Measurements from ENCODE around the gene PLA1A.

PLA1A gene

DNA sequence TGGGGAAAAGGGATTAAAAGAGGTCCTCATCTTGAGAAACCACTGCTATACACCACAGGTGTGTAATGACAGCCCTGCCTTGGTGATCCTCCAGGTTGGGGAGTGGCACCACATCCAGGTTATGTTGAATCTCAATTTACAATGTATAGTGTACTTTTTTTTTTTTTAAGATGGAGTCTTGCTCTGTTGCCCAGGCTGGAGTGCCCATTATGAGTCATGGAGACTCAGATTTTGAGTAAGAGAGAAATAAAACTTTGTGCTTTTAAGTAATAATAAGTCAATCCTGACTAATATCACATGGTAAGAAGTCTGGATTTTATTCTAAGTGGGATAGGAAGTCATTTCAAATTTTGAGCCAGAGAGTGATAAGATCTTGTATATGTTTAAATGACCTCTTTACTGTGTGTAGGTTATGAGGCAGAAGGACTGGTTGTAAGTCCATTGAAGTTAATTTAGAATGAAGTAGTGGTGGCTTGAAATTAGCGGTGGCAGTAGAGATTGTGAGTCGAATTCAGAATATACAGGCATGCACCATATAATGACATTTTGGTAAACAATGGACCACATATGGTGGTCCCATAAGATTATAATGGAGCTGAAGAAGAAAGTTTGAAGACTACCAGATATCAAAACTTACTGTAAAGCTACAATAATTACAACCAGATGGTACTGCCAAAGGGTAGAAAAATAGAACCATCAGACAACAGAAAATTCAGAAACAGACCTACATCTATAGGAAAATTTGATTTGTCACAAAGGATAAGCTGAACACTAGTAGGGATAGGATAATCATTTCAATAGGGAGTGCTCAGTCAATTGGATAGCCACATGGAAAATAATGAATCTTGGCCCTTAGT lies 42.0 kb downstream of the PLA1A start:
- DNase-seq, result no peak

DNA sequence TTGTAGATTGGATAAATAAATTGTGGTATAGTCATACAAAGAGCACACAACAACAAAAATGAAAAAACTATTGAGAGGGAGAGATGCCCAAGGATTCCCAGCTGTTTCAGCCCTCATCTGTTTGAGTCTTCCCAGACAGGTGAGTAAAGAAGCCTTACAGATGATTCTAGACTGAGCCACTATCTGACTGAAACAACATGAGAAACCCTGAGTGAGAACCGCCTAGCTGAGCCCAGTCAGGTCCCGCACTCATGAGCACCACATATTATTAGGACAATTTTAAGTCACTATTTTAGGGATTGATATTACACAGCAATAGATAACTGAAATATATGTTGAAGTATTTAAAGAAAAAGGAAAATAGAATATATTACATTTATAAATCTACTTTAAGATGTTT lies 43.7 kb downstream of the PLA1A start:
- DNase-seq, result no peak

DNA sequence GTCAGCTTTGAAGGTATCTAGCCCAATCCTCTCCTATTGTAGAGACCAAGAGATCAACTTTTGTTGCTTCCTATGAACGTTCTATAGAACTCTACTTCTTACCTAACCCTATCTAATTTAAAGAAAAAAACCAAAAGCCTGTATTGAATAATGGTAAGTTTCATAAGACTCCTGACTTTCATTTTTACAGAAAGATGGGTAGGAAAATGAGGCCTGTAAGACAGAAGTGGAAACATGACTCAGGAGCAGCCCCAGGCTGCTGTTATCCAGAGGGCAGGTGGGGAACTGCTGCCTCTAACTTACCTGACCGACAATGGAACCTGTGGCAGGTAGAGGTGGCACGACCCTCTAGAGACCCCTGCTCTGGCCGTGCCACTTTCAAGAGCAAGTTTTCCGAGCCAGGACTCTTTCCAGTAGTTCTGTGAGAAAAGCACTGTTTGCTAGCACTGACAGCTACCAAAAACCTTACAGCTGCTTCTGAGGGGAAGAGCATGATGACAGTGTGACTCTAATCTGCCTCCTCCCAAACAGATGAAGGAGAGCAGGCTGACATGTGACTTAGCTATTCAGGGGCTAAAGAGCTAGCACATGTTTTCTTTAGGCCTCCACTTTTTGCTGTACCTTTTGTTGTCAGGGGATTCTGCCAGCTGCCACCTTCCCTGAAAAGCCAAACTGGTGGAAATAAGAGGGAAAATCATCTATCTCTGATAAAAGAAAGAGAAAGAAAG lies 45.2 kb downstream of the PLA1A start:
- DNase-seq, result no peak

DNA sequence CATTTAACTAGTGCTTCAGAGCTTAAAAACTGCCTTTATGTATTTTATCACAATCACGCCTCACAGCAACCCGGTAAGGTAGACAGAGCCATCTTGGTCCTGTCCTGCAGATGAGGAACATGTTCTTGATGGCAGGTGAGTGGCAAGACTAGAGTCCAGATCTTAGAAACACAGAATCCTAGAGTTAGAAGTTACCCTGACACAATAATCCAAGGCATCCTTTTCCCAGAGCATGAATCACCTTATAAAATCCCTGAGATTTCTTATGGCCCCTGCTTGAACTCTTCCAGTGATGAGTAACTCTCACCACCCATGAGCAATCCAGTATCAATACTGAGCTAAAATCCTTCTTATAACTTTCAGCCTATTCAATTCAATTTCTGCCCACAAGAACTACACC lies 45.8 kb downstream of the PLA1A start:
- no peak for DNase-seq

DNA sequence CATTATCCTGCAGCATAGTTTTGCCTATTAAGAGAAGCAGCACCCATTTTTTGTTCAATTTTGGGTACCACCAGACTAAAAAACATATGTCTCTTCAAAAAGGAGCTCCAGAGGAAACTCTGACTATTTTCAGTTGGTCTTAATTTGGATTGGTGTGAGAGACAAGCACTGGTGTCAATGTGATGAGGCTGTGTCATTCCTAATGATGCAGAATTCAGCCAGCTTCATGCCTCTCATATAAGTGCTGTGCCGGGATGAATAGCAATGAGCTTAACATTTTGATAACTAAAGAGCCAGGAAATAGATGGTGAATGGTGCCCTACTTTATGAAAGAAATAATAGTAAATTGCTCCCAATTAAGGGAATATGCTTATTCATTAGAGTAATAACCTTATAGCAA lies 46.8 kb downstream of the PLA1A start:
- no peak for DNase-seq

DNA sequence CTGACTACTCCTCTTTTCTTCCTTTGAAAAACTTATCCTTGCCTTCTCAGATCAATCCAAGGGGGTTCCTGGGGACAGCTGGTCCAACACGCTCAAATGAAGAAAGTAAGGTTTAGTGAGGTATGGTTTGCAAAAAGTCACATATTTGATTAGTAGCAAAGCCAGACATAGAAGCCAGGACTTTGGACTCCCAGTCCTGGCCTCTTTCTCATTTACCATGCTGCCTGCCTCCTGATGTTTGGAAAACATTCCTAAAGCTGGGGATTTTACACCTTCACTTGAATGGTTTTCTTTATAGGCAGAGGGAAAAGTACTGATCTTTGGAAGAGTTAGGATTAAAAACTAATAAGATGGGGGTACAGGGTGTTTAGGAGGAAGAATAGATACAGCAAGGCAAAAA lies 48.1 kb downstream of the PLA1A start:
- DNase-seq, result no peak

DNA sequence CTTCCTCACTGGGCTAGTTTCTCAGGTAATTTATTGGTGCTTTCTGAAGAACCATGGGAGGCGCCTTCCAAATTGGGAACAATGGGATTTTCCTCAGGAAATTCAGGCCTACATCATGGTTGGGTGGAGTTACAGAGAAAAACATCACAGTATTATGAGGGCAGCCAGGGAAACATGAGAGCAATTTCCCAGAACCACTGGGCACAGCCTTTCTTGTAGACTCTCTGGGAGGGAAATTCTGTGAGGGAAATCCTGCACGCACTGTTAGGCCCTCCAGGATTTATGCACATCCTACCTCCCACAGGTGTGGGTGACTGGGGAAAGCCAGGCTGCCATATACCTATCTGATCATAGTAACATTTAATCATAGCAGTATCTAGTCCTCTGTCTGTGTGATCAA lies 49.5 kb downstream of the PLA1A start:
- no peak for DNase-seq

DNA sequence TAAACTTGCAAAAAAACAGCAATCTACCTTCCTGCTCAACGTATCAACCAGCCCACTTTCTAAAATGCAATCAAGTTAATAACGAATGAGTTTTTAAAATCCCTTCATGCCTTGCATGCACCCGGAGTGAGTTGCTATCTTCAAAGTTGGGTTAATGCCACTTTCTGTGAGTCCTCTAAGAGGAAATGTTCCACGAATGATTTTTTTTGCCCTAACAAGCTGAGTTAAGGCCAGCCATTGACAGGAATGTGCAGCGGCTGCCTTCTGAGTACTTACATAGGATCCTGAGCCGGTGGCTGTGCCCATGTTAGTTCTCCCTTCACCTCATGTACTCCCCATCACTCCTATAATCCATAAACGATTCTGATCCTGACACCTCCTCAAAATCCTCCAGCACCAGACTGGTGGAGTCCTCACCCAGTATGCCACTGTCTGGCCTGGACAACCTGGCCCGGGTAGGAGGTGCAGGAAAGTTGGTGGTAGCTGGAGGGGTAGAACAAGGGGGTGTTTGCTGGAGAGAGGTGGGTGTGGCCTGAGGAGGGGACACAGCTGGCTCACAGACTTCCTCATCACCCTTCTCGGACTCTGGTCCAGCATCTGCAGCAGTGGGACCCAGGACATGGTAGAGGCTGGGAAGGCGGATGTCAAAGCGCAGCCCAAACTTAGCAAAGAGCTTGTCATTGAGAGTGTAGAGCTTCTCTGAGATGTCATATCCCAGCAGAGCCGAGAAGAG lies 50.3 kb downstream of the PLA1A start:
- DNase-seq, result no peak

DNA sequence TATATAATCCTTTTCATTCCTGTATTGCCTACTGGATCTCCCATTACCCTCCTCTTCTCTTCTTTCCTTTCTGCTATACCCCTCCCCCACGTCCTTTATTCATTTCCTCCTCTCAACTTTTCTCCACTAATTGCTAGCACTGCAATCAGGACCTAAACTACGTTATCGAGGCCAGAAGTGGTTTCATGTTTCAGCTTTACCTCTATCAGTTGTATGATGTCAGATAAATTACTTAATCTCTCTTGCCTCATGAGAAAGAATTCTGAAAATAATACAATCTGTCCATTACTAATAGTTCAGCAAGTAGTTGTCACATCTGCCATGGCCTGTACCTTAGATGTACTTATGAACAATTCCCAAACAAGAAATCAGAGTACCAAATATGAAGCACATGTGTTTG lies 52.1 kb downstream of the PLA1A start:
- DNase-seq, result no peak

DNA sequence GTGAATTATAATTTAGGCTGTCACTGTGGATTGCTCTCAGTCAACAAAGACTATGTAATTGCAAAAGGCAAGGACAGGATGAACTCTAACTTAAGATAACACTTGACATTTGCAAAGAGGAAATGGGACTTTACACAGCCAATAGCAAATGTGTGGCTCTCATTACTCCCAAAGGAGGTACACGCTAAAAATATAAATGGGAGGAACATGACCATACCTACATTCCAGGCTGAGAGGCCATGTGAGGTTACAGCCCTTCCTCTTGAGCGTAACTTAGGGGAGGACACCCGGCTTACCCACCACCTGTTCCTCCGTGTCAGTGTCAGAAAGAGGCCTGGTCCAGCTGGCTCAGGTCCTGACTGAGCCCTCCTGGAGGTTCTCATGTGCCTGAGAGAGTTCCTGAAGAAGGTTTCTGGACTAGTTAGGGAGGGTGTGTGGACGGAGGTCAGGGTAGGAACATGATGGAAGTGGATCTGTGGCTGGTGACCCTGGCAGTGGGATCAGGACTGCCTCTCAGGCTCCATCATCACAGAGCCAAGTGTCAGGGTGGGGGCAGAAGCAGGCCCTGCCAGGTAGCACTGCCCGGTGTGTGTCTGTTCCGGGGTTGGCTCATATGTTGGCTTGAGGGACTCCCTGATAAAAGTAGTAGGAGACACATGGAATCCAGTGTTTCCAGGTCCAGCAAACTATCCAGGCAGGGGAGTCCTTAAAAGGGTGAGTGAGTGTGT lies 54.8 kb downstream of the PLA1A start:
- no peak for DNase-seq

DNA sequence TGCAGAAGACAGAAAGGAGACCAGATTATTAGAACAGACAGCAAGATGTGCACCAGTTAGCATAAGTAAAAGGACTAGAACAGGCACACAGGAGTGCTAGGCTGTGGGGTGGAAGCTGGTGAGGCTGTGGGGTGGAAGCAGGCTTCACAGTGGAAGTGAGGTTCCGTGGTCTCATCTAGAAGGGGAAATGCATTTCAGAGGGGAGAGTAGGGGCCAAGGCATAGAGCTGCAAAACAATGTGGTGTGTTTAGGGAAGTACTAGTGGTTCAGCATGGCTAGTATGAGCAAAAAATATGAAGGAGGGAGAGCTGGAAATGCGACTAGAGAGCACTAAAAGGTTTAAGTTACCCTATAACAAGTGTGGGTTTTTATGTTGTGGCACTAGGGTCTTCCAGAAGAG lies 56.2 kb downstream of the PLA1A start:
- DNase-seq, result no peak

DNA sequence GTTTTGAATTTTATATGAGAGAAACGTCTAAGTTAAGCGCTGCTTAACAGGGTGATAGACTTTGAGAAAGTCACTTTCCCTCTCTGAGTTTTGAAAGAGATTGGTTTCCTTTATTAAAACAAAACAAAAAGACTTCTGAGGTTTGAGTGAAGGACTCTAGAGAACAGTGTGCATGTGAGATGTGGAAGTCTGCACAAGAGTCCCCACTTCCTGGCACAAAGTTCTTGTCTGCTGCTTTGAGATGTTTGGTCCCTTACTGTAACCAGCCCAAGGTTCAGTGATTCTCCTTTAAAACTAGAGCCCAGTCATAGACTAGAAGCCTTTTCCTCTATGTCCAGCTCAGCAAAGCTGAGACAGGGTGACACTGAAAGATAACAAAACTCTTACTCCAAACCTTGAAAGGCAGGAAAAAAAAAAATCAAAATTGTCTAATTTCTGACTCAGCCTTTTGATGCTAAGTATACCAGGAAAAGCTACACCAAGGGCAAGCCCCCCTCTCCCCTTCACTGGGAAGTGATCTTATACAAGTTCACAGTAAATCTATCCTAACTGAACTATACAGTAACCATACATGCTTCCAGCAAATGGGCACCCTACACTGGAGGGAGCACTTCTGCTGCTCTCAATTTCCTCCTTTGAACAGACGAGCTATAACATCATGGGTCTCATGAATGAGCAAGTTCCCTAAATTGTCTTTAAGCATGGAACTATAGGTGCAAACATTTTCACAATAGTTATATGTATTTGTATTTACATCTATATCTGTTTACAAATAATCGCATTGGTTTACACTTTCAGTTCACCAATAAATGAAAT lies 60.4 kb downstream of the PLA1A start:
- no peak for DNase-seq

DNA sequence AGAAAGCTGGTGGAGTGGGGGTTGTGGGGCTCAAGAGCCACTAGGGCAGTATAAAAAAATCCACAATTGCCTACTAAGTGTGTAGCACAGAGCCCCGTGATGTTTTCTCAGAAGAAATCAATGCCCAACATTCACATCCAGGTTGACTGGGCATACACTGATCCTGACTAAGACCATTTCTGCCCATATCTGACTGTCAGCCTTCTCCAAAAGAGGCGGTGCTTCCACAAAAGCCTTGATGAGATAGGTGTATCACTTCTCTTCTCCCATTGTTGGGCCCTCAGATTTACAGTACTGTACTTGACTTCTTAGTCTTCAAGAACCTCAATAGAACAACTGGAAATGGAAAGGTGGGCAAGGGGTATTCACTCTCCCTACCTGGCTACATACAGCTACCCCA lies 61.3 kb downstream of the PLA1A start:
- DNase-seq, result no peak

DNA sequence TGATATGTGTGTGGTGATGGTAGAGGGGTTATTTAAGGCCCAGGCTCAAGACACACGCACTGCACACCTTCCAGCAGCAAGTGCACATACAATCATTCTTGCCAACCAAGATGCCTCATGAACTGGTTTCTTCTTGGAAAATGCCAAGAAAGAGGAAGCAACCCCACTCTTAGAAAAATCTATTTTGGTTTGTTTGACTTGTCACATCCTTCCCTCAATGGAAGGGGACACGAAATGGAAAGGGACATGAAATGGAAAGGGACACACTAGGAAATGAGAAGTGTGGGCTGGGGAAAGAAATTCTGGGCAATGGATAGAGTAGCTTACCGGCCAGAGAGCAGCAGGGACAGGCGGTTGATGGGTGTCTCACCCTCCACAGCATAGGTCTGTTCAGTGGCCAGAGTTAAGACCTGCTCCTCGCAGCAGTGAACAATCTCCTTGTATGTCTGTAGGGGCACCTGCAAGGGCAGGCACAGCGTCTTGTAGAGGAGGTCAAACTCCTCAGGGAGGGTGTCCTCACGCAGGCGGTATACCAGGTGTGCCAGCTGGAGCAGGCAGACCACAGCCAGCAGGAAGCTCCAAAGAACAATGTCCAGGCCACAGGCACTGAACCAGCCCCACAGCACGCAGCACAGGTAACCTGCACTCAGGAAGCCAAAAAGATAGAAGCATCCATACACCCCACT lies 62.1 kb downstream of the PLA1A start:
- no peak for DNase-seq

DNA sequence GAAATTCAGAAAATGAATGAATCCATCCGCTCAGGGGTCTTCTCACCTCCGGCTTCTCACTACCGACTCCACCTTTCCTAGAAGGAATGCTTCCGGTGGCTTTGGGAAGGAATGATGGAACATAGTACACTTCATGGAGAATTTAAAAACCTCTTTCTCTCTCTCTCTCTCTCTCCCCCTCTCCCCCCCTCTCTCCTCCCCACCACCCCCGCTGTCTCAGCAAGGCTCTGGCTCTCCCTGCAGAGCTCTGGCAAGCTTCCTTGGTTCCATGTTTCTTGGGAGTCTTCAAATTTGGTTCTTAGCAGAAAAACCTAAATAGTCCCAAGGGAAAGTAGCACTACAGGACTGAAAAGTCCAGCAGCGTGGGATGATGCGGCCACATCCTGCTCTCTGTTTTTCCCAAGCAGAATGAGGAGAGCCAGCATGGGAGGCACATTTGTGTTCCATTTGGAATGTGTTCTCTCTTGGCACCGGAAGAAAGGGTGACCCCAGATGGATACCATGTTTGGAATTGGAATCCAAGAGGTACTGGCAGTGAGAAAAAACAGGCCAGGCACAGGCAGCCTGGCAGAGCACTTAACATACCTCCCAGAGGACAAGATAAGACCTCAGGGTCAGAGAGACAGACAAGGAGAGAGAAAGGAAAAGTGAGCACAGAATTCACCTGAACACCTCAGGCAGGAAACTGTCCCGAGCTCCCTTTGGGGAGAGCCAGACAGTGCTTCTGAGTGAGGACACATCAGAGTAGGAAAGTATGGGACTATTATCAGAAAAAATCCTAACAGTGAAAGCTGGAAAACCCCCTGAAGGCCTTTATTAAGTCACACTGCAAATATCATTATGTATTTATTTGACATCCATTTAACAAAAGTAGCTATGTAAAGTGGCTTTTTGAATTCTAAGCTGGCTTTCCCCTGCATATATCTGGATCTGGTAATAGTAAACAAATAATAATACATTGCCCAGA lies 63.1 kb downstream of the PLA1A start, which contains the start of gene POPDC2:
Gene POPDC2, minus strand, starts transcription at position 116 of the 967 bp plus-strand sequence. CDS start 166 bp downstream, outside the sequence.
- no peak for DNase-seq

DNA sequence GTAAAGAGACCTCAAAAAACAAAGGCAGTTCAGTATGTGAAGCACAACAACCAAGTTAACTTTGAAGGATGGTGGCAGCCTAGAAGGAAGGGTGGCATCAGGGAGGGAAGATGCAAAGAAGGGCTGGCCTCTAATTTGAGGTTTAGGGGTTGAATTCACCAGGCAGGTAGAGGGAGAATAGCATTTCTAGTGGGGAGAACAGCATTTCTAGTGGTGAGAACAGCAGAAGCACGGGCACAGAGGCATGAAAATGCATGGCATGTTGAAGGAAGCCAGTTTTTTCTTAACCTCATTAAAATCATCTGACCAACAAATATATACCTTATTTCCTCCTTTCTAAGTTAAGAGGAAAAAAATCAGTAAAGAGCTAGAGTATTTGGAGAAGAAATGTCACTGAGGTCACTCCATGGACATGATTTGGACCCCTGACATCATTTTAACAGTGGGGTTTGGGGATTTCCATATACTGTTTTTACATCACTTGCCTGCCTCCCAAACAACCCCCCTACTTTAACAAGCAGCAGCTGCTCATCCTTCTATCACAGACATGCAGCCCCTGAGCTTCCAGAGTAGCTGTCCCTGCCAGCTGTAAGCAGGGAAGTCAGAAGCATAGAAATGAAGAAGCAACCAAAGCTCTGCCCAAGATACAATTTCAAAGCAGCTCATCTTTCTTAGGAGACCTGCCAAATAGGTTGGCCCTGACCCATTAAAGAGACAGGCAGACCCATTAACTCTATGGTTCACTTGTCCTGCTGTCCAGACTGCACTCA lies 65.1 kb downstream of the PLA1A start:
- DNase-seq, result no peak

DNA sequence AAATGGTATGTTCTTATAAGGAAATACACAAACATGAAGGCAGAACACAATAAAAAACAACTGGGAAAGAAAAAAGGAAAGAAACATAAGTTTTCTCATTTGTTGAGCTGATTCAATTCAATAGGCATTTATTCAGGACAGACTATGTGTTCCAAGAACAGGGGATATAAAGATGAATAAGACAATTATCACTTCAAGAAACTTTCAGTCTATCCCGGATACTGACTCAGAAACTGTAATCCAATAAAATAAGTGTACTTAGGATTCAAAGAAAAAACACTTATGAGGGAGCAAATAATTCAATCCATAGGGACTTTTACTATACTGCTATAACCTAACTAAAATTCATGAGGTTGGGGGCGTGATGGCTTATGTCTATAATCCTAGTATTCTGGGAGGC lies 66.2 kb downstream of the PLA1A start:
- DNase-seq, result no peak

DNA sequence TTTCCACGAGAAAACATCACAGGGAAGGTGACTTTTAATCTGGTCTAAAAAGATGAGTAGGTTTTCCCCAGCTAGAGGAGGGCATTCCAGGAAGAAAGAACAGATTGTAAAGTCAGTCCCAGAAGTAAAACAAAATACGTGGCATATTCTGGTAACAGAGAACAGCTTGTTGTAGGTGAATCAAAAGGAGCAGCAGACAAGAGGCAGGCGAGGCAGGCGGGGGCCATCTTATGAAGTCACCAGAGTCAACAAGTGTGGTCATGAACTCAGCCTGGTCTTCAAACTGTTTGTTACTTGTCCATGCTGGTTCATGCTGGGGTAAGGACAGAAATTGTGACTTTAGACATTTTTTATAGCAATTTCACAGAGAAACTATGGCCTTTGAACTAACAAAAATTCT lies 66.7 kb downstream of the PLA1A start:
- no peak for DNase-seq

DNA sequence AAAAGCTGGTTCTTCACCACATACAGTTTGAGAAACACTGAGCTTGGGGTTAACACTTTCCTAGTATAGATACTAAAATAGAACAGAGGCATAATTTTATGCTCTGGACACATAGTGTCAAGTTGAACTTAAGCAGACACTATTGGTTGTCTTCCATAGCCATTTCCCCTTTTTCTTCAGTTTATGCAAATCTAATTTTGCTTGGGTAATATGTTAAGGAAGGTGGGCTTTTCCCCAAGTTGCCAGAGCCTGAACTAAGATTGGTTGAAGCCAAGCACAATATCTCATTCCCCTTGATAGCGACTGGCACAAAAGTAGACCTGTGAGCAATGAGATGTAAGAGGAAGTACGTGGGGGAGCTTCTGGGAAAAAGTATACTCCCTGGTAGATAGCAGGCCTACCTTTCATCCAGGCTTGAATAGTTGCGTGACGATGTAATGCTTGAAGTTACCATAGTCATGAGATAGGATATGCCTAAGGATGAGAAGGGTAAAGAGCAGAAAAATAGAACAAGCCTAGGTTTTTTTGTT lies 67.2 kb downstream of the PLA1A start:
- no peak for DNase-seq
